GM21390 (cell line): Measurements from ENCODE around the gene IZUMO4.

Experiments used
- ATAC-seq: cut with Tn5 transposase; IDR thresholded peaks from one replicate; pipeline ENCODE4 v1.9.1; 2021; ENCODE audit not compliant: unreplicated experiment

Gene IZUMO4

DNA sequence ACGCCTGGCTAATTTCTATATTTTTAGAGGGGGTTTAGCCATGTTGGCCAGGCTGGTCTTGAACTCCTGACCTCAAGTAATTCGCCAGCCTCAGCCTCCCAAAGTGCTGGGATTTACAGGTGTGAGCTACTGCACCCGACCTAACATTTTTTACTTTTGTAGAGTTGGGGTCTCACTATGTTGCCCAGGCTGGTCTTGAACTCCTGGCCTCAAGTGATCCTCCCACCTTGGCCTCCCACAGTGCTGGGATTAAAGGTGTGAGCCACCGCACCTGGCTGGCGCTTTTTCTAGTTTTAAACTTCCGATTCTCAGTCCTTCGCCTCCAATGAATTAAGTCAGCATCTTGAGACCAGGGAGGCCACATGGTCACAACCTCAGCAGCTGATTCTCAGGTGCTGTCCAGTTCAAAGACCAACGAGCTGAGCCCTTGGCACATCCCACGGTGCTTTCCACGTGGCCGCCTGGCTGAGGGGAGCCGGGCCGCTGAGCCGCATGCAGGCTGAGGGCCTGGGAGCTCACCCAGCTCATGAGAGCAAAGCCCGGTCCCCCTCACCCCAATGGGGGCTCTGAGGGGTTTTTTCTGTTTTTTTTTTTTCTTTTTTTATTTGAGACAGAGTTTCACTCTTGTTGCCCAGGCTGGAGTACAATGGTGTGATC, 45.6 kb downstream of the IZUMO4 start:
- ATAC-seq, result no peak

DNA sequence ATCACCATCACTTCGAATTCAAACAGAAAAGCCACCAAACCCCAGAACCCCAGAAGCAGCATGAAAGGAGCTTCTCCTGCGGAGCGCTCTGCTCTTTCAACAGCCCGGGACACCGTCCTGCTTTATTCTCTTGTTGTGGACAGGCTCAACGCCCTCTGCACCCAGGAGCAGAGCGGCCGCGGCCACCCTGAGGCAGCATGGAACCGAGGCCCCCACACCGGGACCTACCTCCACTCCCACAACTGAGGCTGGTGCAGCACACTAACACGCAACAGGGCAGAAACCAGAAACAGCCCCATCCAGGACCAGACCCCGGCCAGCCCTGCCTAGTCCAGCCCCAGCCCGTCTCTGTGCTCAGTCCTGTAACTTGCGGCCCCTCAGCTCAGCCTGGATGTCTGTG, 47.5 kb downstream of the IZUMO4 start:
- ATAC-seq, result no peak

DNA sequence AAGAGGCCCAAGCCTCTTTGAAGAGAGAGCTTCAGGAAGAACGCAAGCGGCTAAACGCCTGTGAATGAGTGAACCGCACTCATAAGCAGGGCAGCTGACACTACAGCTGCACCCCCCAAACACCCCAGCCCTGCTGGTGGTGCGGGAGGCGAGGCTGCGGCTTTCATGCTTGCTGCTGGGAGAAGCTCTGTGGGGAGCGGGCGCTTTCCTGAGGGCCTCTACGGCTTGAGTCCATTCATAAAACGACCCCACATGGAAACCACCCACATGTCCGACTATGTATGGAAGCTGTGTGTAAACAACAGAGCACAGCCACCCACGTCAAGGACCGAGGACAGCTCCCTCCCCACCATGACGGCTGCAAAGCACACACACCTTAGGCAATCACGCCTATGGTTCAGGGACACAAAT, 49.1 kb downstream of the IZUMO4 start:
- ATAC-seq, result no peak

DNA sequence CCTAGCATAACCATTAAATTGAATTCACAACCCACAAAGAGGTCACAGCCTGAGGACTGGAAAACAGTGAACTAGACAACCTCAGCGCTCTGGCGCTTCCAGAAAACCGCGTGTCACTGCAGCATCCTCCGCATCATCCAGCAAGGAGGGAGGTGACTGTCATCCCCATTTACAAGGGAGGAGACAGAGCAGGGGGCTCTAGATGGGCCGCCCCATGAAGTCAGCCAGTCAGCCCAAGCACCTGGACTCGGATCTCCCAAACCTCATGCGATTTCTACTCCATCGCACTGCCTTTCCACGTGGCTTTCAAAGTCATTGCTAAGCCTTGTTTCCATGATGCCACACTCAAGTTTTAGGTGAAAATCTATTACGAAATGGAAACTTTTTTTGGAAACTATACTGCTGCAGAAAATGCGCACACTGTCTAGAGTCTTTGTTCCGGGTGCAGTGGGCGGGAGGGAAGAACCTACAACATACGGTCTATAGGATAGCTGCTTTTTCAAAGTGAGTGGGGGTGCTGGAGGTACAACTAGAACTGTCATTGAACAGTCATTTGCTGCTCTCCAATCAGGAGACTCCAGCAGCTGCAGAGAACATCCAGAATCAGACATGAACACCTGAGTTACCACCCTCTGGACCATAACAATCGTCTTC, 51.9 kb downstream of the IZUMO4 start:
- ATAC-seq, result no peak
